ENCODE measurements around the gene CRYBG1.

CRYBG1 gene

DNA sequence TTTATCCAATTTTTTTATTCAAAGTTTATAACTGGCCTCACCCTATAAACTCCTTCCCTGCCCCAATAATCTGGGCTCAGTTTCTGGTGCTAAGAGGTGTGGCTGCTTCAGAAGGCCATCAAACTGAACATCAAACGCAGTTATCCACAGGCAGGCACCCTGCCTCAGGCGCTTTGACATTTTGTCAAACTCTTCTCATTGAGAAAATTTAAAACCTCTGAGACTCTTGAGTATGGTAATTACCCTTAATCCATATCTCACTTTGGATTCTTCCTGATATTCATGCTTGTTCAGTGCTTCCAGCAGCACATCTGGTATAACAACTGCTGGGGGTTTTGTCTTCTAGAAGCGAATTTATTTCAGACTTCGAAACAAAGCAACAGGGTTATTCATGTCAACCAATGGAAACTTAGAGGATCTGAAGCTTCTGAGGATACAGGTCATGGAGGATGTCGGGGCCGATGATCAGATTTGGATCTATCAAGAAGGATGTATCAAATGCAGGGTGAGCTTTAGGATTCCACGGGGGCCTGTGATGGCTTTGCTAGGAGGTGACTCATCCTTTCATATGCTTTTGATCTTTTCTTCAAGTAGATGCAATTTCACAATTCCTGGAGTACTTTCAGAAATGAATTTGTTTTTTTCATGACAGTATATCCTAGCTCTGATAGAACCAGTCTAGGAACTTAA lies 200.6 kb downstream of the CRYBG1 start:
- CTCF ChIA-PET: interaction anchor here (1.0 to 16.6 kb wide), 3 partner anchors 24 to 115 kb away, joined by 4 to 292 read pairs (median 4); no protein-coding TSS in a partner anchor
- POLR2A ChIA-PET: interaction anchor here (0.7 kb wide), 1 partner anchor 22 kb away, joined by 3 read pairs; no protein-coding TSS in a partner anchor
- no peak for DNase-seq (ENCODE audit: extremely low spot score)
- TF ChIP-seq, protein P1, sequence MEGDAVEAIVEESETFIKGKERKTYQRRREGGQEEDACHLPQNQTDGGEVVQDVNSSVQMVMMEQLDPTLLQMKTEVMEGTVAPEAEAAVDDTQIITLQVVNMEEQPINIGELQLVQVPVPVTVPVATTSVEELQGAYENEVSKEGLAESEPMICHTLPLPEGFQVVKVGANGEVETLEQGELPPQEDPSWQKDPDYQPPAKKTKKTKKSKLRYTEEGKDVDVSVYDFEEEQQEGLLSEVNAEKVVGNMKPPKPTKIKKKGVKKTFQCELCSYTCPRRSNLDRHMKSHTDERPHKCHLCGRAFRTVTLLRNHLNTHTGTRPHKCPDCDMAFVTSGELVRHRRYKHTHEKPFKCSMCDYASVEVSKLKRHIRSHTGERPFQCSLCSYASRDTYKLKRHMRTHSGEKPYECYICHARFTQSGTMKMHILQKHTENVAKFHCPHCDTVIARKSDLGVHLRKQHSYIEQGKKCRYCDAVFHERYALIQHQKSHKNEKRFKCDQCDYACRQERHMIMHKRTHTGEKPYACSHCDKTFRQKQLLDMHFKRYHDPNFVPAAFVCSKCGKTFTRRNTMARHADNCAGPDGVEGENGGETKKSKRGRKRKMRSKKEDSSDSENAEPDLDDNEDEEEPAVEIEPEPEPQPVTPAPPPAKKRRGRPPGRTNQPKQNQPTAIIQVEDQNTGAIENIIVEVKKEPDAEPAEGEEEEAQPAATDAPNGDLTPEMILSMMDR (IDR thresholded peaks at IDR 0.05; ENCODE audit: control extremely low read depth, extremely low read depth, low read depth, missing control alignments): no peak

DNA sequence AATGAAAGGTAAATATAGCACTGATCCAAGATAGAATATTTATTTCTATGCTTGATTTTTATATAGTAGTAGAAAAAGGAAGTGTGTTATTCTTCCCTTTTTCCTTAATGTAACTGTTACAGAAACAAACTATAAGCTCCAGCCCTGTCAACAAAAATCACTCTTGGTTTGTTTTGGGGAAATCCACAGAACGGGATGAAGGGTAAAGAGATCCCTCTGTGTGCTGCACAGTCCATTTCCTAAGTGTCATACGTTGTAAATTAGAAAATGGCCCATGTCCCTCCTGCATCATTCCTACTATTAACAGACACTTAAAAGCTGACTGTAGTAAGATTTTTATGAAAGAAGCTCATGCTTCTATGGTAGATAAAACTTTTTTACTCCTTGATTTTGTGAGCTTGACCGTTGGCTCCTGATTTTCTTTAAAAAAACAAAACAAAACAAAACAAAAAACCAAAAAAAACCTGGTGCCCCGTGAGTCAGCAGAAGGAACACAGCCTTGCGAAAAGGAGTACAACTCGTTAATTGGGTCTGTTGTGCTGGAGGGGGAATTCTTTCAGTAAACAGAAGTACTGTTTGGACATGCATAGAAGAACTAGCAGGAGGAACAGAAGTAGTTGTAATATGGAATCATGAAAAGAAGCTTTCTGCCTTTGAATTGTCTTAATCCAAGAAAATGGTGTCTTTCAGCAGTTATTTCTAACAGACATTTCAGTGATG lies 201.3 kb downstream of the CRYBG1 start:
- ChIA-PET POLR2A (interaction anchor here (0.7 kb wide), 1 partner anchor 22 kb away, joined by 3 read pairs; no protein-coding TSS in a partner anchor), CTCF (interaction anchor here (1.0 to 16.6 kb wide), 5 partner anchors 22 to 116 kb away, joined by 3 to 292 read pairs (median 4); no protein-coding TSS in a partner anchor)
- no peak for DNase-seq (ENCODE audit: extremely low spot score)
- TF ChIP-seq, protein P1 (IDR thresholded peaks at IDR 0.05; ENCODE audit: control extremely low read depth, extremely low read depth, low read depth, missing control alignments): no peak

DNA sequence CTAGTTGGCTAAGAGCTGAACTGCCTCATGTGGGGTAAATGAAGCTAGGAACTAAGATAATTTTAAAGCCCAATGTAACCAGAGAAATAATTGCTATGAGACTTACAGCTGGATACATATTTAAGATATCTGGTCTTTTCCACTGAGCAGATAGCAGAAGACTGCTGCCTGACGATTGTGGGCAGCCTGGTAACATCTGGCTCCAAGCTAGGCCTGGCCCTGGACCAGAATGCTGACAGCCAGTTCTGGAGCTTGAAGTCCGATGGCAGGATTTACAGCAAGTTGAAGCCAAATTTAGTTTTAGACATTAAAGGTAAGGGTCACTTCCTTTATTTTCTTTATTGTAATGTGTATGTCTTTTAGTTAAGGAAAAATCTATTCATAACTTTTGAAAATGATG lies 203.1 kb downstream of the CRYBG1 start:
- DNase-seq (ENCODE audit: extremely low spot score): no peak
- POLR2A ChIA-PET: no interaction called here
- CTCF ChIA-PET: interaction anchor here (0.7 to 16.6 kb wide), 15 partner anchors 8 to 434 kb away, joined by 3 to 292 read pairs (median 3); no protein-coding TSS in a partner anchor
- TF ChIP-seq, protein P1 (IDR thresholded peaks at IDR 0.05; ENCODE audit: control extremely low read depth, extremely low read depth, low read depth, missing control alignments): no peak

DNA sequence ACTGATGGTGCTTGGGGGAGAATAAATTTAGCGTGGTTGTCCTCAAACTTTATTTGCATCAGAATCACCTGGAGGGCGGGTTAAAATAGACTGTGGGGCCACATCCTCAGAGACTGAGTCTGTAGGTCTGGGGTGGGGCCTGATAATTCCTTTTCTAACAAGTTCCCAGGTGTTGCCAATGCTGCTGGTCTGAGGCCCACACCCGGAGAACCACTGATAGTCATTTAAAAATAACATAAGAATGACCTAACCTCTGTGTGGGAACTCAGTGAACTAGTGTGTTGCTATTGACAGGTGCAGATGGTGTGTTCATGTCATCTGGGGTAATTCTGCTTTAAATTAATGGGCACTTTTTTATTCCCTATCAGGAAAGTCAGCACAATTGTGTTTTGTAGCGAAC lies 204.0 kb downstream of the CRYBG1 start:
- TF ChIP-seq, protein P1 (IDR thresholded peaks at IDR 0.05; ENCODE audit: control extremely low read depth, extremely low read depth, low read depth, missing control alignments): no peak
- no peak for DNase-seq (ENCODE audit: extremely low spot score)
- POLR2A ChIA-PET: no interaction called here
- CTCF ChIA-PET: interaction anchor here (1.2 to 16.6 kb wide), 6 partner anchors 16 to 433 kb away, joined by 3 to 292 read pairs (median 8); no protein-coding TSS in a partner anchor

DNA sequence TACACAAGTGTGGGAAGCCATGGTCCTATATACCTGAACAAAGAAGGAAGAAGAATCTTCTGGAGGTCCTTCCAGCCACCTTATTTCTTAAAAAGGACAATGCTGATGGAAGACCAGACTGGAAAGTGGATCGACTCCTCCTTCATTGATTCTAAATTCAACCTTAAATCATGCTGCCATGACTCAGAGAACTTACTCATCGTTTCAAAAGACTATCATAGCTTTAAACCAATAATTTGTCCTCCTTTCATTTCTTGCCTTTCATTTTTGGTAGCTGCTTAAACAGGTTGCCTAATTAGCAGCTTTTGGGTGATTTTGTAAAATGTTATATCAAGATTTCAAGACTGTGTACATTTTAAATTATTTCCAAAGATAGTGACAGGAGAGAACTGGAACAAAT lies 208.0 kb downstream of the CRYBG1 start:
- ChIA-PET CTCF (interaction anchor here (2.2 to 16.6 kb wide), 2 partner anchors 123 to 234 kb away, joined by 5 to 292 read pairs; no protein-coding TSS in a partner anchor), POLR2A (no interaction called here)
- DNase-seq (ENCODE audit: extremely low spot score): no peak

DNA sequence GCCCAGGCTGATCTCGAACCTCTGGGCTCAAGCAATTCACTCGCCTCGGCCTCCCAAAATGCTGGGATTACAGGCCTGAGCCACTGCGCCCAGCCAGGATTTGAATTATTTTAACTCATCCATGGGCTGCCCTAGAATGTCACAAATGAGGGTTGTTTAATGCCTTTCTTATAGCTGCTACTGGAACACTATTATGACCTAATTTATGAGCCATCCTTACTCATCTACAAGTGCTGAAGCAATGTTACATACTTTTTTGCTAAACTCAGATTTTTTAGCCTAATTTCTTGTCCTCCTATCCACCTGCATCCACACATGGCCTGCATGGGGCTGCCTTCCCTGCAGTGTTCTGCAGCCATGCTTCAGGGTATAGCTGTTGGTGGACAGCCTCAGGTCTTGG lies 208.9 kb downstream of the CRYBG1 start:
- CTCF ChIA-PET: interaction anchor here (0.7 to 16.6 kb wide), 8 partner anchors 10 to 410 kb away, joined by 3 to 292 read pairs (median 4); partner anchors contain the start of gene CRYBG1
- POLR2A ChIA-PET: no interaction called here
- TF ChIP-seq, protein P1 (IDR thresholded peaks at IDR 0.05; ENCODE audit: control extremely low read depth, extremely low read depth, low read depth, missing control alignments): no peak
- no peak for DNase-seq (ENCODE audit: extremely low spot score)

More for the DNA sequence above, 208.0 kb downstream of the CRYBG1 start:
- TF ChIP-seq, protein P1 (IDR thresholded peaks at IDR 0.05; ENCODE audit: control extremely low read depth, extremely low read depth, low read depth, missing control alignments): no peak
